ENCODE measurements around the gene TMEM127.

DNA sequence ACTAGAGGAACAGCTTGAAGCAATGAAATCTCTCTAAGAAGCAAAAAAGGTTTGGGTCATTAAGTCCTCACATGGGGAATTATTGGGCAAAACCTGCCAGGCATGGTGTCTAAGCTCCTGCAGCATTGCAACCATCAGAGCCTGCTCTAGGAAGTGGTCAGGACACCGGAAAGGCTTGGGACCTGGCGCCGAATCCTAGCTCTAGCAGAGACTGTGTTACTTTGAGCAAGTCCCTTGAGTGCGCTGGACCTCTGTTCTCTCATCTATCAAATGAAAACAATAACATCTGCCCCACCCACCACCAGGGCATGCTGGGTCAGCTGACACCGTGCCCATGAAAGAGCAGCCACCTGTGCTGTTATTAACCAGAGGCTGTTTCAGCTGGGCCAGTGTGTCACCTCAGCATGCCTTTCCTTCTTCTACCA lies 6.3 kb downstream of the TMEM127 start:
- TF ChIP-seq, protein P1, sequence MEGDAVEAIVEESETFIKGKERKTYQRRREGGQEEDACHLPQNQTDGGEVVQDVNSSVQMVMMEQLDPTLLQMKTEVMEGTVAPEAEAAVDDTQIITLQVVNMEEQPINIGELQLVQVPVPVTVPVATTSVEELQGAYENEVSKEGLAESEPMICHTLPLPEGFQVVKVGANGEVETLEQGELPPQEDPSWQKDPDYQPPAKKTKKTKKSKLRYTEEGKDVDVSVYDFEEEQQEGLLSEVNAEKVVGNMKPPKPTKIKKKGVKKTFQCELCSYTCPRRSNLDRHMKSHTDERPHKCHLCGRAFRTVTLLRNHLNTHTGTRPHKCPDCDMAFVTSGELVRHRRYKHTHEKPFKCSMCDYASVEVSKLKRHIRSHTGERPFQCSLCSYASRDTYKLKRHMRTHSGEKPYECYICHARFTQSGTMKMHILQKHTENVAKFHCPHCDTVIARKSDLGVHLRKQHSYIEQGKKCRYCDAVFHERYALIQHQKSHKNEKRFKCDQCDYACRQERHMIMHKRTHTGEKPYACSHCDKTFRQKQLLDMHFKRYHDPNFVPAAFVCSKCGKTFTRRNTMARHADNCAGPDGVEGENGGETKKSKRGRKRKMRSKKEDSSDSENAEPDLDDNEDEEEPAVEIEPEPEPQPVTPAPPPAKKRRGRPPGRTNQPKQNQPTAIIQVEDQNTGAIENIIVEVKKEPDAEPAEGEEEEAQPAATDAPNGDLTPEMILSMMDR (IDR thresholded peaks at IDR 0.05 in 2 of 3, conservative IDR thresholded peaks at IDR 0.05 in 1 of 3; ENCODE audit: borderline replicate concordance in 1 of 3, insufficient read depth in 1 of 3, low read depth in 2 of 3, low read length in 2 of 3): no peak
- TF ChIP-seq CBX3 (IDR thresholded peaks at IDR 0.05; ENCODE audit: low read depth): no peak

Measured in HCT116 (cell line).